CD14-positive monocyte (primary cell): ENCODE data around the gene COX10. TPM values are rescaled to one million over a fixed set of nuclear protein-coding genes. Genes with fewer than 3 reads are reported as not detected.

Experiments used
- DNase-seq, 3 donors: peaks; one replicate each; pipeline ENCODE4 v3.0.0-alpha.2; 2011 to 2022
- H2AFZ ChIP-seq: 2 replicates; pipeline ENCODE4 v1.6.0; 2012; ENCODE audit warnings: mild to moderate bottlenecking, low read depth, low read length, inconsistent platforms; ENCODE audit not compliant: insufficient read depth, poor library complexity, severe bottlenecking
- H3K27ac ChIP-seq, 2 donors: 1 replicate in 1 of 2; 2 replicates in 1 of 2; pipeline ENCODE4 v1.5.1; 2012 to 2013; ENCODE audit warnings: low read length in 2 of 2, control low read depth in 1 of 2, inconsistent platforms in 1 of 2, low read depth in 1 of 2, mild to moderate bottlenecking in 1 of 2
- H3K27me3 ChIP-seq, 2 donors: one replicate each; pipeline versions ENCODE4 v1.6.0 to v1.6.1; 2011 to 2013; ENCODE audit warnings: low read length in 2 of 2; ENCODE audit not compliant: control insufficient read depth in 2 of 2, insufficient read depth in 2 of 2
- H3K36me3 ChIP-seq, 2 donors: replicated peaks in 1 of 2; 1 replicate in 1 of 2; 2 replicates in 1 of 2; pipeline versions ENCODE4 v1.5.1 to v1.6.1; 2012 to 2013; ENCODE audit warnings: low read length in 2 of 2, control low read depth in 1 of 2, inconsistent platforms in 1 of 2, mild to moderate bottlenecking in 1 of 2; ENCODE audit not compliant: insufficient read depth in 2 of 2, control insufficient read depth in 1 of 2
- H3K4me1 ChIP-seq, 2 donors: 1 replicate in 1 of 2; 2 replicates in 1 of 2; pipeline versions ENCODE4 v1.5.1 to v1.6.1; 2012 to 2013; ENCODE audit warnings: low read length in 2 of 2, control low read depth in 1 of 2, inconsistent platforms in 1 of 2, mild to moderate bottlenecking in 1 of 2, moderate library complexity in 1 of 2; ENCODE audit not compliant: insufficient read depth in 2 of 2, control insufficient read depth in 1 of 2
- H3K4me2 ChIP-seq: replicated peaks from 2 replicates; pipeline ENCODE3; 2012; ENCODE audit warnings: low read length, moderate library complexity, mild to moderate bottlenecking; ENCODE audit not compliant: poor library complexity, severe bottlenecking; ENCODE audit errors: extremely low read depth
- H3K4me3 ChIP-seq, 3 experiments: fragments of 200-600 bp in 1 of 3; sonication (generic) in 1 of 3; replicated peaks in 1 of 3; 1 replicate in 2 of 3; 2 replicates in 1 of 3; pipeline ENCODE4 v1.5.1; 2011 to 2013; ENCODE audit warnings: low read length in 3 of 3, mild to moderate bottlenecking in 3 of 3, control low read depth in 2 of 3, low read depth in 2 of 3, inconsistent platforms in 1 of 3, moderate library complexity in 1 of 3
- H3K79me2 ChIP-seq: 2 replicates; pipeline ENCODE4 v1.6.0; 2012; ENCODE audit warnings: mild to moderate bottlenecking, control low read depth, inconsistent platforms, low read length, moderate library complexity; ENCODE audit not compliant: insufficient read depth
- H3K9ac ChIP-seq: 2 replicates; pipeline ENCODE4 v1.6.0; 2017; ENCODE audit warnings: low read length, mild to moderate bottlenecking; ENCODE audit not compliant: insufficient read depth, poor library complexity, severe bottlenecking
- H3K9me3 ChIP-seq, 2 donors: replicated peaks in 1 of 2; 1 replicate in 1 of 2; 2 replicates in 1 of 2; pipeline versions ENCODE4 v1.5.1 to v1.6.1; 2012 to 2013; ENCODE audit warnings: low read length in 2 of 2, control low read depth in 1 of 2; ENCODE audit not compliant: control insufficient read depth in 1 of 2, insufficient read depth in 1 of 2
- H4K20me1 ChIP-seq: 2 replicates; pipeline ENCODE4 v1.6.0; 2012; ENCODE audit warnings: mild to moderate bottlenecking, low read length, control low read depth, moderate library complexity; ENCODE audit not compliant: insufficient read depth
- H3K27ac Mint-ChIP-seq, 7 donors: one replicate each; pipeline ENCODE4 v1.8.0; 2020; ENCODE audit warnings: mild to moderate bottlenecking in 7 of 7, mixed read lengths in 7 of 7, moderate library complexity in 6 of 7, inconsistent platforms in 2 of 7
- H3K27me3 Mint-ChIP-seq, 3 donors: one replicate each; pipeline ENCODE4 v1.8.0; 2021 to 2022; ENCODE audit warnings: low read depth in 3 of 3, mild to moderate bottlenecking in 3 of 3, mixed read lengths in 3 of 3, moderate library complexity in 3 of 3, inconsistent platforms in 1 of 3
- H3K36me3 Mint-ChIP-seq, 2 donors: one replicate each; pipeline ENCODE4 v1.8.0; 2020; ENCODE audit warnings: mixed read lengths in 2 of 2, inconsistent platforms in 1 of 2, mild to moderate bottlenecking in 1 of 2
- H3K4me1 Mint-ChIP-seq: one replicate; pipeline ENCODE4 v1.8.0; 2020; ENCODE audit warnings: mild to moderate bottlenecking, mixed read lengths
- H3K4me3 Mint-ChIP-seq, 2 donors: one replicate each; pipeline ENCODE4 v1.8.0; 2020; ENCODE audit warnings: mild to moderate bottlenecking in 2 of 2, mixed read lengths in 2 of 2, moderate library complexity in 1 of 2
- H3K9me3 Mint-ChIP-seq, 7 donors: one replicate each; pipeline ENCODE4 v1.8.0; 2020 to 2022; ENCODE audit warnings: mixed read lengths in 7 of 7, mild to moderate bottlenecking in 6 of 7, moderate library complexity in 6 of 7, inconsistent platforms in 2 of 7
- WGBS: methylation state at CpG from one replicate; pipeline ENCODE4 v1.1.5; 2013; ENCODE audit warnings: missing lambda C conversion rate; ENCODE audit not compliant: insufficient coverage; 5-methylcytosine and 5-hydroxymethylcytosine counted together
- intact Hi-C, 2 donors: fragments of 100-400 bp; cut with micrococcal nuclease; formaldehyde crosslinking; loops; one replicate each; pipeline versions ENCODE4 v1.15.0 to v1.15.1; 2023
- polyA plus RNA-seq, 3 donors: library from polyadenylated mRNA; depleted of rRNA in 1 of 3; unstranded in 2 of 3; stranded (reverse) in 1 of 3; fragments of 300-500 nt in 2 of 3; fragments of >200 nt in 1 of 3; fragmentation: Illumina TruSeq in 2 of 3; gene quantifications; 1 replicate in 2 of 3; 2 replicates in 1 of 3; pipeline ENCODE4 v1.2.3, GENCODE V29; 2012 to 2021
- TF ChIP-seq, protein P1 (sequence below): fragments of 200-600 bp; IDR thresholded peaks from one replicate; pipeline ENCODE4 v1.8.0; 2022; ENCODE audit warnings: antibody characterized with exemption, mild to moderate bottlenecking

Gene COX10
- polyA plus RNA-seq, 3 donors: 8.2 to 15.2 (median 11.3) TPM

DNA sequence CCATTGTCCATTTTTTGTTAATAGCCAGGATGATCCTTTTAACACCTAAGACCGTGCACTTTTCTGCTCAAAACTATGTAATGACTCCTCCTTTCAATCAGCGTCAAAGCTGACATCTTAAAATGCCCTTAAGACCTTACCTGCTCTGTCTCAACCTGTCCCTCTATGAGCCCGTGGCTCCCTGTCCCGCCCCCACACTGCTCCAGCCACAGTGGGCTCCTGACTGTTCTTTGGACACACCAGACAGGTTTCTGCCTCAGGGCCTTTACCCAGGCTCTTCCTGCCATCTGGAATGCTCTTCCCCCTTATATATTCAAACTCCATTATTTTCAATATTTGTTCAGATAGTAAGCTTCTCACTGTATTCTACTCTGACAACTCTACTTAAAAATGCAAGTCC, 153.3 kb downstream of the COX10 start:
- Histone ChIP-seq H3K9ac (no peak overlapping the region), H3K4me1 (no peaks in the 10 kb centered on the region), H3K4me3 (no peak overlapping the region), H3K36me3 (no peaks in the 10 kb centered on the region), H3K9me3 (no peaks in the 10 kb centered on the region), H3K79me2 (no peaks in the 10 kb centered on the region), H2AFZ (no peak overlapping the region), H4K20me1 (no peaks in the 10 kb centered on the region), H3K27me3 (no peaks in the 10 kb centered on the region), H3K27ac (no peak overlapping the region), H3K4me2 (no peak overlapping the region)
- H3K27me3 Mint-ChIP-seq: peaks cover 0 to 7% (median 2%) of the 10 kb centered on the region in 3 donors
- DNase-seq: no peak
- H3K4me3 Mint-ChIP-seq: no peak overlapping the region
- H3K4me1 Mint-ChIP-seq: no peaks in the 10 kb centered on the region
- no peaks in the 10 kb centered on the region for H3K36me3 Mint-ChIP-seq
- TF ChIP-seq, protein P1, sequence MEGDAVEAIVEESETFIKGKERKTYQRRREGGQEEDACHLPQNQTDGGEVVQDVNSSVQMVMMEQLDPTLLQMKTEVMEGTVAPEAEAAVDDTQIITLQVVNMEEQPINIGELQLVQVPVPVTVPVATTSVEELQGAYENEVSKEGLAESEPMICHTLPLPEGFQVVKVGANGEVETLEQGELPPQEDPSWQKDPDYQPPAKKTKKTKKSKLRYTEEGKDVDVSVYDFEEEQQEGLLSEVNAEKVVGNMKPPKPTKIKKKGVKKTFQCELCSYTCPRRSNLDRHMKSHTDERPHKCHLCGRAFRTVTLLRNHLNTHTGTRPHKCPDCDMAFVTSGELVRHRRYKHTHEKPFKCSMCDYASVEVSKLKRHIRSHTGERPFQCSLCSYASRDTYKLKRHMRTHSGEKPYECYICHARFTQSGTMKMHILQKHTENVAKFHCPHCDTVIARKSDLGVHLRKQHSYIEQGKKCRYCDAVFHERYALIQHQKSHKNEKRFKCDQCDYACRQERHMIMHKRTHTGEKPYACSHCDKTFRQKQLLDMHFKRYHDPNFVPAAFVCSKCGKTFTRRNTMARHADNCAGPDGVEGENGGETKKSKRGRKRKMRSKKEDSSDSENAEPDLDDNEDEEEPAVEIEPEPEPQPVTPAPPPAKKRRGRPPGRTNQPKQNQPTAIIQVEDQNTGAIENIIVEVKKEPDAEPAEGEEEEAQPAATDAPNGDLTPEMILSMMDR: no peak
- no peak overlapping the region for H3K27ac Mint-ChIP-seq
- intact Hi-C loops: no loop called here
- 93% methylated on average over 2 of the region's 4 CpGs for WGBS
- peaks cover 0 to 4% (median 0%) of the 10 kb centered on the region in 7 donors for H3K9me3 Mint-ChIP-seq

DNA sequence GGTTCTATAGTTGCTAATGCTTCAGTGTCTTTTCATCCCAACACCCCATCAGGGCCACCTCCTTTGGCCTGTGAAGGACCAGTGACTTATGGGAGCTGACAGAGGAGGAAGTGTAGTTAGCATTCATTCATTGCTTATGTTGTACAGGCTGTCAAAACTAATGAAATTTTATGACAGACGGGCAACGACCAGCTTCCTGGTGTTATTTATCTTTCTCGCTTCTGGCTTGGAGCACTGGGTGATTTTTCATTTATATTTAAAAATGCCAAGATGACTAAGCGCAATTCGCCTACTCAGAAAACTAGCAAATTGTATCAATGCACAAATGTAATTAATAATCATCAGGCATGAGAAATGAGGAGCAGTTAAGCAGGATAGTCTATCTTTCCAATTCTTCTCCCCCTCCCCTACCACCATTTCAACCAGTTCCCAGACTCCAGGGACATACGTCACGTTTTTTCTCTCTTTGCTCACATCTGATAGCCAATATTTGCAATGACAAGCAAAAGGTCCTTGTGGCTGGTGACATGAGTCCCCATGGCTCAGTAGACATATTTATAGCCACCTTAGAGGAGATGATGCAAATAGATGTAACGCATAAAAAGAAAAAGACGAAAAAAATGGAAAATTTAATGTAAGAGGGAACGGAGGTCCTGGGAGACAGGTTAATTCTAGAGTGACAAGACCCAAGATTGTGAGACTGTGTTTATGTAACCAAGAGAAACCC, 156.1 kb downstream of the COX10 start:
- no peak overlapping the region for H3K4me3 Mint-ChIP-seq
- H3K27me3 ChIP-seq: no peaks in the 10 kb centered on the region
- peaks cover 0 to 5% (median 2%) of the 10 kb centered on the region in 3 donors for H3K27me3 Mint-ChIP-seq
- WGBS: 17% methylated on average over 2 of the region's 10 CpGs
- H3K79me2 ChIP-seq: no peaks in the 10 kb centered on the region
- H2AFZ ChIP-seq: no peak overlapping the region
- DNase-seq: no peak
- no peak overlapping the region for H3K4me3 ChIP-seq
- no peaks in the 10 kb centered on the region for H3K36me3 ChIP-seq
- no peaks in the 10 kb centered on the region for H3K4me1 ChIP-seq
- H3K4me1 Mint-ChIP-seq: no peaks in the 10 kb centered on the region
- intact Hi-C loops: no loop called here
- TF ChIP-seq, protein P1: no peak
- no peak overlapping the region for H3K27ac Mint-ChIP-seq
- H3K27ac ChIP-seq: no peak overlapping the region
- H3K36me3 Mint-ChIP-seq: no peaks in the 10 kb centered on the region
- H3K9ac ChIP-seq: no peak overlapping the region
- peaks cover 0 to 3% of the 10 kb centered on the region in 2 donors for H3K9me3 ChIP-seq
- H3K9me3 Mint-ChIP-seq: peaks cover 0 to 8% (median 3%) of the 10 kb centered on the region in 7 donors
- H4K20me1 ChIP-seq: no peaks in the 10 kb centered on the region
- H3K4me2 ChIP-seq: no peak overlapping the region
